ENCODE results near the gene PGLYRP2. TPM values are rescaled to one million over a fixed set of nuclear protein-coding genes. Genes with fewer than 3 reads are reported as not detected.
A peak's percentile ranks its signal among the peaks of the same experiment; 100 is the strongest.

PGLYRP2 gene
- total and polyA plus RNA-seq, 4 donors: 0.10 TPM; not detected in 3

- H3K9me3 ChIP-seq (ENCODE audit: control insufficient read depth in 4 of 4, insufficient read depth in 3 of 4, low read length in 3 of 4): peaks cover 0 to 6% (median 0%) of the 10 kb centered on the region in 4 donors
- H3K27me3 ChIP-seq (ENCODE audit: control insufficient read depth in 3 of 3, insufficient read depth in 3 of 3, low read length in 2 of 3): peaks cover 4 to 52% (median 33%) of the 10 kb centered on the region in 3 donors
- H3K4me3 ChIP-seq: no peak overlapping the region
- H3K4me1 ChIP-seq (ENCODE audit: control insufficient read depth in 5 of 5, insufficient read depth in 5 of 5, low read length in 5 of 5): peaks cover 0 to 8% (median 0%) of the 10 kb centered on the region in 5 donors
- no peak overlapping the region for H3K9ac ChIP-seq (ENCODE audit: insufficient read depth in 1 of 2, low read length in 2 of 2)
- H3K36me3 ChIP-seq (ENCODE audit: control insufficient read depth in 4 of 4, insufficient read depth in 4 of 4, low read length in 4 of 4): no peaks in the 10 kb centered on the region
- TF ChIP-seq, protein P1, sequence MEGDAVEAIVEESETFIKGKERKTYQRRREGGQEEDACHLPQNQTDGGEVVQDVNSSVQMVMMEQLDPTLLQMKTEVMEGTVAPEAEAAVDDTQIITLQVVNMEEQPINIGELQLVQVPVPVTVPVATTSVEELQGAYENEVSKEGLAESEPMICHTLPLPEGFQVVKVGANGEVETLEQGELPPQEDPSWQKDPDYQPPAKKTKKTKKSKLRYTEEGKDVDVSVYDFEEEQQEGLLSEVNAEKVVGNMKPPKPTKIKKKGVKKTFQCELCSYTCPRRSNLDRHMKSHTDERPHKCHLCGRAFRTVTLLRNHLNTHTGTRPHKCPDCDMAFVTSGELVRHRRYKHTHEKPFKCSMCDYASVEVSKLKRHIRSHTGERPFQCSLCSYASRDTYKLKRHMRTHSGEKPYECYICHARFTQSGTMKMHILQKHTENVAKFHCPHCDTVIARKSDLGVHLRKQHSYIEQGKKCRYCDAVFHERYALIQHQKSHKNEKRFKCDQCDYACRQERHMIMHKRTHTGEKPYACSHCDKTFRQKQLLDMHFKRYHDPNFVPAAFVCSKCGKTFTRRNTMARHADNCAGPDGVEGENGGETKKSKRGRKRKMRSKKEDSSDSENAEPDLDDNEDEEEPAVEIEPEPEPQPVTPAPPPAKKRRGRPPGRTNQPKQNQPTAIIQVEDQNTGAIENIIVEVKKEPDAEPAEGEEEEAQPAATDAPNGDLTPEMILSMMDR (IDR thresholded peaks at IDR 0.05; ENCODE audit: control extremely low read depth, extremely low read depth): no peak
- no peak overlapping the region for H3K27ac ChIP-seq (ENCODE audit: low read depth in 1 of 2, low read length in 1 of 2)
- ATAC-seq (ENCODE audit: insufficient read depth, low FRiP score) (no peak), DNase-seq (no peak)
- 60 to 73% methylated on average over 6 of the region's 6 CpGs for WGBS, 2 donors
Observed at GRCh38 chr19:15467734-15468214, 11.5 kb downstream of the PGLYRP2 start.

DNA sequence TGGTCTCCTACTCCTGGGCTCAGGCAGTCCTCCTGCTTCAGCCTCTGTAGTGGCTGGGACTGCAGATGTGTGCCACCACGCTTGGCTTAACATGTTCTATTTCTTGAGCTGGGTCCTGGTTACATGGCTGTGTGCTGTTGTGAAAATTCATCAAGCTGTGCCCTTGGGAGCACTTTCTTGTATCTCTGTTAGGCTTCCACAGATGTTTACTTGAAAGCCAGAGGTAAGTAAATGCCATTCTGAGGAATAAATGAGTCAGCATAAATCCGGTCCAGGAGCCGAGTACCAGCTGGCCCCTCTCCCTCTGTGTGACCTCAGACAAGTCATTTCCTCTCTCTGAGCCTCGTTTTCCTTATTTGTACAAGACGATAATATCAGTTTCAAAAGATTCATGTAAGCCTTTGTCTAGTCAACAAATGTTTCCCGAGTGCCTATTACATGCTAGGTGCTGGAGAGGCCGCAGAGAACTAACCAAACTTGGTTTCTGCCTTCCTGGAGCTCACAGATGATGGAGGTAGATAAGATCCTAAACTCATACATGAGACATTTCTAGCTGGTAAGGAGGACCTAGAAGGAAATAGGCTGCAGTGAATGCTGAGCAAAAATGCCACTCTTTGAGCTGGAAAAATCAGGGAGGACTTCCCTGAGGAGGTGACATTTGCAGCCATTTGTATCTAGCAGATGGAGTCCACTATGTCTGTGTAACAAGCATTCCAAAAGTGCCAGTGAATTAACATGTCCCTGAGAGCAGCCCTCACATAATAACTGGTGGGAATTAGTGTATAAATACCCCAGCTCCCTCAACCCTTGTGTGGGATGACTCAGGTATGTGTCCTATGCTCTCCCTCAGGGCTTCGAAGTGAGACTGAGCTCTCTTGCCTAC lies 12.2 kb downstream of the PGLYRP2 start:
- Histone ChIP-seq H3K27ac (ENCODE audit: low read depth in 1 of 2, low read length in 1 of 2) (no peak overlapping the region), H3K4me3 (no peak overlapping the region), H3K4me1 (ENCODE audit: control insufficient read depth in 5 of 5, insufficient read depth in 5 of 5, low read length in 5 of 5) (peaks cover 0 to 8% (median 0%) of the 10 kb centered on the region in 5 donors), H3K9me3 (ENCODE audit: control insufficient read depth in 4 of 4, insufficient read depth in 3 of 4, low read length in 3 of 4) (peaks cover 0 to 4% (median 0%) of the 10 kb centered on the region in 4 donors), H3K9ac (ENCODE audit: insufficient read depth in 1 of 2, low read length in 2 of 2) (no peak overlapping the region), H3K36me3 (ENCODE audit: control insufficient read depth in 4 of 4, insufficient read depth in 4 of 4, low read length in 4 of 4) (no peaks in the 10 kb centered on the region), H3K27me3 (ENCODE audit: control insufficient read depth in 3 of 3, insufficient read depth in 3 of 3, low read length in 2 of 3) (peaks cover 4 to 52% (median 33%) of the 10 kb centered on the region in 3 donors)
- DNase-seq: no peak
- TF ChIP-seq, protein P1 (IDR thresholded peaks at IDR 0.05; ENCODE audit: control extremely low read depth, extremely low read depth): no peak
- 22 to 29% methylated on average over 8 of the region's 8 CpGs for WGBS, 2 donors
- ATAC-seq (ENCODE audit: insufficient read depth, low FRiP score): no peak

DNA sequence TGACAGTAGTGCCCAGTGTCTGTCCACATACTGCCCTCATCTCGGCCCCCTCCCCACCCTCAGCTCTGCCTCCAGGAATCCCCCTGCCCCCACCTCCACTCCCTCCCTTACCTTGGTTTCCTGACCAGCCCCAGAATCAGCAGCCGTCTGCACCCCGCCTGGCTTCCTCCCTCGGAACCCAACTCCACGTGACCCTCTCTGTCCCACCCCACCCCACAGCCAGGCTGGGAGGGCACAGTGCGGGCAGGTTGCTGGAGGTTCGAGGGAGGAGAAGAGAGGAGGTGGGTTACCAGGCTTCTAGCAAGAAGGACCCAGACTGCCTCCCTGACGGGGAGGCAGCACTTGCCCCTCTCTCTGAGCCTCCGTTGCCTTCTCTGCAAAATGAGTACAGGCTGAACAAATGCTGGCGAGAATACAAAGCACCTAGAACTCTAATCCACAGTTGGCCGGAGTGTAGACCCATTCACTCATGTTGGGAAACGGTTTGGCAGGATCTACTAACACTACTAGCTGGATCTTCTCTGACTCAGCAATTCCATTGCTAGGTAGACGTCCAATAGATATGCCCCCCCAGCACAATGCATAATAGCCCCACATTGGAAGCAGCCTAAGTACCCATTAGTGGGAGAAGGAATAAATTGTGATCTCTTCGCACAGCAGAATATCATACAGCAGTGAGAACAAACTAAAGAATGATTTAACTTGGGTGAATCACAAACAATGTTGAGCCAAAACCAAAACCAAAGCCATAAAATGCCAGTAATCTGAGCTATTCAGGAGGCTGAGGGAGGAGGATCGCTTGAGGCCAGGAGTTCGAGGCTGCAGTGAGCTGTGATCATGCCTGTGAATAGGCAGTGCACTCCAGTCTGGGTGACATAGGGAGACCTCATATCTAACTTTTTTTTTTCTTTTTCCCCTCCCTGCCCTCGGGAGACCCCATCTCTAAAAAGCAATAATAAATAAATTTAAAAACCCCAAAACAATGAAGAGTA lies 14.6 kb downstream of the PGLYRP2 start, which contains the start of gene RASAL3:
Gene RASAL3 (minus strand): TSS at position 151 of the 992 bp plus-strand sequence. CDS start 186 bp downstream, outside the sequence.
- H3K27ac ChIP-seq (ENCODE audit: low read depth in 1 of 2, low read length in 1 of 2): peak within 1 kb of the TSS in 1 of 2 donors; percentile 48
- TF ChIP-seq, protein P1 (IDR thresholded peaks at IDR 0.05; ENCODE audit: control extremely low read depth, extremely low read depth): no peak
- peaks cover 0 to 7% (median 0%) of the 10 kb centered on the region in 5 donors for H3K4me1 ChIP-seq (ENCODE audit: control insufficient read depth in 5 of 5, insufficient read depth in 5 of 5, low read length in 5 of 5)
- H3K9ac ChIP-seq (ENCODE audit: insufficient read depth in 1 of 2, low read length in 2 of 2): no peak within 1 kb of the TSS
- 29 to 30% methylated on average over 16 to 17 of the region's 17 CpGs for WGBS, 2 donors
- H3K27me3 ChIP-seq (ENCODE audit: control insufficient read depth in 3 of 3, insufficient read depth in 3 of 3, low read length in 2 of 3): peaks cover 0 to 48% (median 24%) of the 10 kb centered on the region in 3 donors
- DNase-seq (no peak), ATAC-seq (ENCODE audit: insufficient read depth, low FRiP score) (peak; percentile 39)
- H3K36me3 ChIP-seq (ENCODE audit: control insufficient read depth in 4 of 4, insufficient read depth in 4 of 4, low read length in 4 of 4): peaks cover 0 to 3% (median 0%) of the 10 kb centered on the region in 4 donors
- H3K4me3 ChIP-seq: peak within 1 kb of the TSS; percentile 37
- peaks cover 0 to 4% (median 0%) of the 10 kb centered on the region in 4 donors for H3K9me3 ChIP-seq (ENCODE audit: control insufficient read depth in 4 of 4, insufficient read depth in 3 of 4, low read length in 3 of 4)

All from lung (tissue), 12 donors.